Ishikawa (cell line): ENCODE data around the gene PANK3.

Experiments
- CEBPB ChIP-seq: IDR thresholded peaks from 2 replicates; pipeline ENCODE4 v1.6.1; 2012
- CREB1 ChIP-seq: IDR thresholded peaks from 2 replicates; pipeline ENCODE4 v1.6.1; 2012; ENCODE audit warnings: low read depth
- EGR1 ChIP-seq: IDR thresholded peaks from 2 replicates; pipeline ENCODE4 v1.6.1; 2012
- EP300 ChIP-seq: IDR thresholded peaks from 2 replicates; pipeline ENCODE4 v1.6.1; 2012; ENCODE audit warnings: borderline replicate concordance
- FOXM1 ChIP-seq: IDR thresholded peaks from 2 replicates; pipeline ENCODE4 v1.6.1; 2012; ENCODE audit warnings: low read depth, borderline replicate concordance
- NFIC ChIP-seq: IDR thresholded peaks from 2 replicates; pipeline ENCODE4 v1.6.1; 2012
- RAD21 ChIP-seq: IDR thresholded peaks from 2 replicates; pipeline ENCODE4 v1.6.1; 2012; ENCODE audit warnings: low read depth
- TAF1 ChIP-seq: IDR thresholded peaks from 2 replicates; pipeline ENCODE4 v1.6.1; 2012; ENCODE audit warnings: low read depth, mild to moderate bottlenecking
- TCF12 ChIP-seq: IDR thresholded peaks from 2 replicates; pipeline ENCODE4 v1.6.1; 2012; ENCODE audit warnings: low read depth
- TEAD4 ChIP-seq: IDR thresholded peaks from 2 replicates; pipeline ENCODE4 v1.6.1; 2012
- YY1 ChIP-seq: IDR thresholded peaks from 2 replicates; pipeline ENCODE4 v1.6.1; 2012; ENCODE audit warnings: low read depth
- ZBTB7A ChIP-seq: IDR thresholded peaks from 2 replicates; pipeline ENCODE4 v1.6.1; 2012; ENCODE audit warnings: low read depth
- TF ChIP-seq, protein P1 (sequence below): IDR thresholded peaks from 2 replicates; pipeline ENCODE4 v1.6.1; 2012
- TF ChIP-seq, protein P2 (sequence below): IDR thresholded peaks from 2 replicates; pipeline ENCODE4 v1.6.1; 2012; ENCODE audit warnings: low read depth, mild to moderate bottlenecking
- TF ChIP-seq, protein P3 (sequence below): IDR thresholded peaks from 2 replicates; pipeline ENCODE4 v1.6.1; 2012

PANK3 gene

DNA sequence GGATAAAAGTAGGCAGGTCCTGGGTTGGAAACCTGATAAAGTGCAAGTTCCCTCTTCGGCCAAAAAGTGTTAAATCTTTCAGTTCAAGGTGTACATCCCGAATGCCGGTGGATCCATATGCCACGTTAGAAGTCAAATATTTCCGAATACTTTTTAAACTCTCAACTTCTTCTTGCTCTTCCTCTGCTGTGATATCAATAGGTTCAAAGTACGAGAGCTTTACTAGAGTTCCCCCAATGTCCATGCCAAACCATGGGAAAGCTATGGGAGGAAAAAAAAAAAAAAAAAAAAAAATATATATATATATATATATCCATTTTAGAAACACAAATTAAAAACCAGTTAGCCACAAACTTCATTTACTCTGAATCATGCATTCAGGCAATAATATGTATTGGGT is 10.4 kb downstream of the PANK3 start:
- TF ChIP-seq CEBPB (no peak), TCF12 (no peak), TEAD4 (no peak), RAD21 (no peak), EGR1 (no peak), TAF1 (no peak), EP300 (no peak), CREB1 (no peak), ZBTB7A (no peak), YY1 (no peak), NFIC (no peak), FOXM1 (no peak)
- TF ChIP-seq, protein P1, sequence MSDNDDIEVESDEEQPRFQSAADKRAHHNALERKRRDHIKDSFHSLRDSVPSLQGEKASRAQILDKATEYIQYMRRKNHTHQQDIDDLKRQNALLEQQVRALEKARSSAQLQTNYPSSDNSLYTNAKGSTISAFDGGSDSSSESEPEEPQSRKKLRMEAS = no peak
- TF ChIP-seq, protein P2, sequence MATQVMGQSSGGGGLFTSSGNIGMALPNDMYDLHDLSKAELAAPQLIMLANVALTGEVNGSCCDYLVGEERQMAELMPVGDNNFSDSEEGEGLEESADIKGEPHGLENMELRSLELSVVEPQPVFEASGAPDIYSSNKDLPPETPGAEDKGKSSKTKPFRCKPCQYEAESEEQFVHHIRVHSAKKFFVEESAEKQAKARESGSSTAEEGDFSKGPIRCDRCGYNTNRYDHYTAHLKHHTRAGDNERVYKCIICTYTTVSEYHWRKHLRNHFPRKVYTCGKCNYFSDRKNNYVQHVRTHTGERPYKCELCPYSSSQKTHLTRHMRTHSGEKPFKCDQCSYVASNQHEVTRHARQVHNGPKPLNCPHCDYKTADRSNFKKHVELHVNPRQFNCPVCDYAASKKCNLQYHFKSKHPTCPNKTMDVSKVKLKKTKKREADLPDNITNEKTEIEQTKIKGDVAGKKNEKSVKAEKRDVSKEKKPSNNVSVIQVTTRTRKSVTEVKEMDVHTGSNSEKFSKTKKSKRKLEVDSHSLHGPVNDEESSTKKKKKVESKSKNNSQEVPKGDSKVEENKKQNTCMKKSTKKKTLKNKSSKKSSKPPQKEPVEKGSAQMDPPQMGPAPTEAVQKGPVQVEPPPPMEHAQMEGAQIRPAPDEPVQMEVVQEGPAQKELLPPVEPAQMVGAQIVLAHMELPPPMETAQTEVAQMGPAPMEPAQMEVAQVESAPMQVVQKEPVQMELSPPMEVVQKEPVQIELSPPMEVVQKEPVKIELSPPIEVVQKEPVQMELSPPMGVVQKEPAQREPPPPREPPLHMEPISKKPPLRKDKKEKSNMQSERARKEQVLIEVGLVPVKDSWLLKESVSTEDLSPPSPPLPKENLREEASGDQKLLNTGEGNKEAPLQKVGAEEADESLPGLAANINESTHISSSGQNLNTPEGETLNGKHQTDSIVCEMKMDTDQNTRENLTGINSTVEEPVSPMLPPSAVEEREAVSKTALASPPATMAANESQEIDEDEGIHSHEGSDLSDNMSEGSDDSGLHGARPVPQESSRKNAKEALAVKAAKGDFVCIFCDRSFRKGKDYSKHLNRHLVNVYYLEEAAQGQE = no peak
- TF ChIP-seq, protein P3, sequence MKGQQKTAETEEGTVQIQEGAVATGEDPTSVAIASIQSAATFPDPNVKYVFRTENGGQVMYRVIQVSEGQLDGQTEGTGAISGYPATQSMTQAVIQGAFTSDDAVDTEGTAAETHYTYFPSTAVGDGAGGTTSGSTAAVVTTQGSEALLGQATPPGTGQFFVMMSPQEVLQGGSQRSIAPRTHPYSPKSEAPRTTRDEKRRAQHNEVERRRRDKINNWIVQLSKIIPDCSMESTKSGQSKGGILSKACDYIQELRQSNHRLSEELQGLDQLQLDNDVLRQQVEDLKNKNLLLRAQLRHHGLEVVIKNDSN = no peak

DNA sequence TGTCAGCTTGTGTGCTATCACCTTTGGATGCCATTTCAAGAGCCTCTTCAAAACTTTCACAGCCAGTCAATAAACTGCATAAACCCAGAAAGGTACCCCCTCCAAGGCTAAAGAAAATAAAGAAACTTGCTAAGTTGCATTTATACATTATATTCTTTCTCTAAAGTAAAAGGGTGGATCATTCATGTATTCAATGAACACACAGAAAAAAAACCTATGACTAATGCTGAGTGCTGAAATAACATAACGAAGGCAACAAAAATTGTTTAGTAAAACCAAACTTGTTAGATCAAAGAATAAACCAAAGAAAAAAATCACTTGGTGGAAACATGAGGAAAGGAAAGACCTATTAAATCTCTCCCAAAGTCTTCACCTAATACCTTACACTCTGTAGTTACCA is 15.2 kb downstream of the PANK3 start:
- TF ChIP-seq ZBTB7A (no peak), TEAD4 (no peak), CREB1 (no peak), CEBPB (no peak), TCF12 (no peak), EGR1 (no peak), NFIC (no peak), TAF1 (no peak), EP300 (no peak), YY1 (no peak)
- TF ChIP-seq, protein P2 = no peak
- TF ChIP-seq, protein P1 = no peak
- TF ChIP-seq, protein P3 = no peak

DNA sequence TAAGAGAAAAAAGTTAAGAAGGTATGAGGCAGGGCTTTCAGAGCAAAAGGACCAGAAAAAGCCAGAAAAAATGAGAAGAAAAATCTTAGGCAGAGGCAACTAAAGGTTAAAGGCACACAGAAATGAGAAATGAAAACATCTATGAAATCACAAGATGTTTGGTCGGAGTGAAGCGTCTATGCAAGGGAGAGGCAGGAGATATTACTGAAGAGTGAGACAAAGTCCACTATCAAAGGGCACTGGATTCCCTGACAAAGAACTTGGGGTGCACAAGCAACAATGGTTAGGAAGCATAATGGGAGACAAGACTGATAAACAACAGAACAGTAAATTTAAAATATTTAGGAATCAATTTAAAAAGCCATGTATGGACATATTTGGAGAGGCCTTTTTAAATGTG is 16.9 kb downstream of the PANK3 start:
- TF ChIP-seq CREB1 = no peak
- TF ChIP-seq ZBTB7A = no peak
- TF ChIP-seq TAF1 = no peak
- no peak for TF ChIP-seq EGR1
- TF ChIP-seq, protein P2 = no peak
- TF ChIP-seq, protein P3 = no peak
- no peak for TF ChIP-seq CEBPB
- no peak for TF ChIP-seq EP300
- no peak for TF ChIP-seq FOXM1
- TF ChIP-seq TCF12 = no peak
- no peak for TF ChIP-seq YY1
- TF ChIP-seq, protein P1 = no peak
- no peak for TF ChIP-seq TEAD4
- TF ChIP-seq NFIC = no peak
- TF ChIP-seq RAD21 = no peak

DNA sequence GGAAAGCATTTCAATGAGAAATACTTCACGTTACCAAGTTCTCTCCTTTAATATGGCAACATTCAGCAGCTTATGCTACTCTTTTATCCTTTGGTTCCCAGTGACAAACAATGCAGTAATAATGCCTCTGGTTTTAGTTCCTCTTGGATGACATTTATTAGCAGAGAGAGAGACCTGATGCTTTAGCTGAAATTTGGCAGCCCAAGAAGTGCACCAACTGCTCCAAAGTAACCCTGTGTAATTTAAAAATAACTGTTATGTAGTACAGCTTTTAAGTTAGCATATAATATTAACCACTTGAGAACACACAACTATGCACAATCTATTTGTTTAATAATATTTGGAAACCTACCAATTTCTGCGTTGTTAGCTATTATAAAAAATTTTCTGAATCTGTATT is 21.8 kb downstream of the PANK3 start:
- TF ChIP-seq CREB1 (no peak), EP300 (no peak), NFIC (no peak)
